HG03064 (cell line): ENCODE measurements around the gene ARMC12.
A peak's percentile ranks its signal among the peaks of the same experiment; 100 is the strongest.
"Not testable (repeated sequence)": the region's sequence is repeated elsewhere in the genome, so short reads cannot be mapped to it uniquely, and the experiment has no call there.

Experiments used
- ATAC-seq: cut with Tn5 transposase; IDR thresholded peaks from one replicate; pipeline ENCODE4 v1.9.1; 2021; ENCODE audit warnings: low read depth; ENCODE audit not compliant: unreplicated experiment

ARMC12 gene

GRCh38 chr6:35731736-35732532, 4.9 kb upstream of the ARMC12 start:
- ATAC-seq, result peak; percentile 40

GRCh38 chr6:35733633-35734032, 3.2 kb upstream of the ARMC12 start:
- ATAC-seq, result no peak

DNA sequence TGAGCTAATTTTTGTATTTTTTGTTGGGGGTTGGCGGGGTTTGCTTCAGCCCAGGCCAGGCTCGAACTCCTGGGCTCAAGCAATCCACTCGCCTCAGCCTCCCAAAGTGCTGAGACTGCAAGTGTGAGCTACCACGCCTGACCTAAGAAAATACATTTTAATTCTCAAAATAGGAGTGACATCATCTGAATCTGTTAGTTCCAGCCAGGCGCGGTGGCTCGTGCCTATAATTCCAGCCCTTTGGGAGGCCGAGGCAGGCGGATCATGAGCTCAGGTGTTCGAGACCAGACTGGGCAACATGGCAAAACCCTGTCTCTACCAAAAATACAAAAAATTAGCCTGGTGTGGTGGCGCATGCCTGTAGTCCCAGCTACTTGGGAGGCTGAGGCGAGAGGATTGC, 2.5 kb upstream of the ARMC12 start:
- not testable (repeated sequence) for ATAC-seq

DNA sequence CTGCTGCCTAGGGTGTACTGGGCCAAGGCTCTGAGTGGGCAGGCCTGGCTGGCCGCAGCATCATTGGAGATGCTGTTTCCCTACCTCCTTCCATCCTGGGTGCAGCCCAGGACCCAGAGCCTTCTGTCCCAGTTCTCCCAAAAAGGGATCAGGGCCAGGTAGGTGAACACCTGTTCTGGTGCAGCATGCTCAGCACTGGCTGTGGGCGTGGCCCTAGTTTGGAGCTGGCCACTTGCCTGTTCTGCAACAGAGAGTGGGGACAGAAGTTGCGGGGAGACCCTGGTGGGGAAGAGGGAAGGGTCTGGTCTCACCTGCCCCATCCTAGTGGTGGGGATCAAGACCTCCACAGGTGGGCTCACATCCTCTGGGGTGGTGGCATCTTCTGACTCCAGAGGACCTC, 1.4 kb upstream of the ARMC12 start:
- no peak for ATAC-seq

- no peak for ATAC-seq
These were observed 458 bp upstream of the ARMC12 start for GRCh38 chr6:35736253-35736894.

DNA sequence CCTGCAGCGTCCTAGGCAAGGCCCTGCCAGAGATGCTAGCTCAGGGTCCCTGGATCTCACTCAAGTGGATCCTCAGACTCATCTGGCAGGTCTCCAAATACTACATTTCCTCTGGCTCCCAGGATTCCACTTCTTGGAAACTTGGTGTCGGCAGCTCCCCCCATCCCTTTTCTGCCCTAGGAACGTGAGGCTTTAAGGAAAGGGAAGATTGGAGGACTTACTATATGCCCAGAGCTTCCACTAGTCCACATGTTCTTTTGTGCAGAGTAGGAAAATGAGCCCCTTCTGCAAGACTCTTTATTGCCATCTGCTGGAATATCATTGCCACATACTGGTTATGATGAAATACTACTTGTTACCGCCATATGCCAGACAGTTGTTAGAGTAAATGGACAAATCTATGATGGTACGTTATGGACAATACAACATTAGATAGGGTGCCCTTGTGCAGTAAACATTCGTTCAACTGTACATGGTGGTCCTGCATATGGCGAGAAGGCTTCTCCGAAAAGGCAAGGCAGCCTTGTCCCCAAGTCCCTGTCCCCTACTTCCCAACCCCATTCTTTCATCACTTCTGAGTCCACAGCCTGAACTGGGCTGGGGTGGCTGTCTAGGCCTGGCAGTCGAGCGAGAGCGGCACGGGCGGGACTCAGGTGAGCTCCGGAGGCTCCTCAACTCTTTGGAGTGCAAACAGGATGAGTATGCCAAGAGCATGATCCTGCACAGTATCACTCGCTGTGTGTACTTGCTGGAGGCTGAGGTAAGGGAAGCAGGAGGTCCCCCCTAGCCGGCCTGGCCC, 780 bp downstream of the ARMC12 start:
- ATAC-seq, result no peak

DNA sequence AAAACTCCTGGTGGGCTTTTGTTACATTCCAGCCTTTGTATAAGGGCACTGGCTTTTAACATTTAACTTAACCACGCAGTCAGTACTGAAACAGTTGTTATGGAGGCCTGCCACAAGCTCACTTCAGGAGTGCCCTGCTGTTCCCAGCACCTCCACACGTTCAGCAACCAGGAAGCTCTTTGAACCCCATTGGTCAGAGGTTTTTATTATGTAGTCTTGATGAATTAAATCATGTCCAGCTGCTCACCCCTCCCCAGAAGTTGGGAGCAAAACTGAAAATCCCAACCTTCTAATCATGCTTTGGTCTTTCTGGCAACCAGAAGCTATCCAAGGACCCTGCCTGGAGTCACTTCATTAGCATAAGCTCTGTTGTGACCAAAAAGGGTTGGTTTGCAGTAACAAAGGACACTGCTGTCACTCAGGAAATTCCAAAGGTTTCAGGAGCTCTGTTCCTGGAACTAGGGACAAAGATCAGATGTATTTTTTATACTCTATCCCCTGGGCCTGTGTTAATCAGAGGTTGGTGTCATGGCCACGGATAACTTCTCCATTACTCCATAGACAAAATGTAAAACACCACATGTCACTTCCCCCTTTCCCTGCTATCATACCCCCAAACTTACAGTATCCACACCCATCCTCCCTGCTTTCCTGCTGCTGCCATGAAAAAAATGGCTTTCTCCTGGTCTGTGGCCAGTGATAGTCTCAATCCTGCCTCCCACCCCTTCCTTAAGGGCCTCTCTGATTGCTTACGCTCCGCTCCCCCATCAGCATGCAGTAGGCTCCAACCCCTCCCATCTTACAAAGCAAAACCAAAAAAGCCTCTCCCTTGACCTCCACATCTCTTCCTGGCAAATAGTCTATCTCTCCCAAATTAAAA, 3.1 kb downstream of the ARMC12 start:
- no peak for ATAC-seq

GRCh38 chr6:35742842-35743241, 6.0 kb downstream of the ARMC12 start:
- ATAC-seq, result no peak

DNA sequence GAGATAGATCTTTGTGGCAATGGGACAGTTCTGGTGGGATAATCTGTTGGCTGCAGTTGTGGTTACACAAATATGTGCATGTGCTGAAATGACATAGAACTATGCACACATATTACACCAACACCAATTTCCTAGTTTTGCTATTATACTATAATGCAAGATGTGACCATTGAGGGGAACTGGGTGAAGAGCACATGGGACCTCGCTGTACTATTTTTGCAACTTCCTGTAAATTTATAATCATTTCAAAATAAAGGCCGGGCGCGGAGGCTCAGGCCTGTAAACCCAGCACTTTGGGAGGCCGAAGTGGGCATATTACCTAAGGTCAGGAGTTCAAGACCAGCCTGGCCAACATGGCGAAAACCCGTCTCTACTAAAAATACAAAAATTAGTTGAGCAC, 8.7 kb downstream of the ARMC12 start:
- ATAC-seq, result no peak

DNA sequence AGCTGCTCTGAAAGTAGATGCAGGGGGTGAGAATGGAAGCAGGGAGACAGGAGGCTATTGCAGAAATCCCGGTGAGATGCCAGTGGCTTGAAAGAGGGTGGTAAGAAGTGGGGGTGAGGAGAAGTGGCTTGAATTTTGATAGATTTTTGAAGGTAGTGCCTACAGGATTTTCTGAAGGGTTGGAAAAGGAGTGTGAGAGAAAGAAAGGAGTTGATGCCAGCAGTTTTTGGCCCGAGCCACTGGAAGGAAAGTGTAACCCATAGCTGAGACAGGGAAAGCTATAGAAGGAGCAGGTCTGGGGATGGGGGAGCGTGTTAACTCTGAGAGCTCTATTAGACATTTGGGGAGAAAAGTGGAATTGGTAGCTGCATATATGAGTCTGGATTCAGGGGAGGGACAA, 9.7 kb downstream of the ARMC12 start:
- no peak for ATAC-seq

DNA sequence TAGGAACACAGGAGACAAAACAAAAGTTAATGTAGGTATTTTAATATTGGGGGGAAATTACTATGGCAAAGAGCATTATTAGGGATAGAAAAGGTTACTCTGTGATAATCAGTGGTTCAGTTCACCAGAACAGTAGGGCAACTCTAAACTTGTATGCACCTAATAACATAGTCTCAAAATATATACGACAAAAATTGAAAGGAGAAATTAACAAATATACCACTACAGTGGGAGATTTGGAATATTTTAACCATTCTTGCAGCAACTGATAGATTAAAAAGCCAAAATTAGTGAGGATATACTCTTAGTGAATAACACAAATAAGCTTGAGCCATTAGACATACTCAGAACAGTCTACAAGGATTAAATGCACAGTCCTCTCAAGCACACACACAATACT, 11.0 kb downstream of the ARMC12 start:
- ATAC-seq, result no peak

- ATAC-seq, result no peak
These were observed 13.7 kb downstream of the ARMC12 start for GRCh38 chr6:35750557-35750956.

- ATAC-seq, result no peak
These were observed 14.8 kb downstream of the ARMC12 start for GRCh38 chr6:35751594-35751993.

DNA sequence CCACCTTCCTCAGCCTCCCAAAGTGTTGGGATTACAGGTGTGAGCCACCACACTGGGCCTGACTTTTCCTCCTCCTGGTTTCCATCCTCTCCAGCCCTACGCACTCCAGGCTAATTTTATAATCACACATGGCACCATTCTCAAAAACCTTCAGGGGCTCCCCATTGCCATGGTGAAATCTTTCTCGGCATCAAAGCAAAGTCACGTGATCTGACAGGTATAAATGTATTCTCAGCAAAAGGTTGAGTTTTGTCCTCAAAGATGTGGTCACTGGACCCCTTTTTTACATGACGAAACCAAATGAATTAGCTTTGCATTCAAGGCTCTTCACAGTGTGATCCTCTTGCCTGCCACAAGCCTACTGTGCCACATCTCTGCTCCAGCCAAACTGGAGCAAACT, 15.5 kb downstream of the ARMC12 start:
- ATAC-seq, result no peak

DNA sequence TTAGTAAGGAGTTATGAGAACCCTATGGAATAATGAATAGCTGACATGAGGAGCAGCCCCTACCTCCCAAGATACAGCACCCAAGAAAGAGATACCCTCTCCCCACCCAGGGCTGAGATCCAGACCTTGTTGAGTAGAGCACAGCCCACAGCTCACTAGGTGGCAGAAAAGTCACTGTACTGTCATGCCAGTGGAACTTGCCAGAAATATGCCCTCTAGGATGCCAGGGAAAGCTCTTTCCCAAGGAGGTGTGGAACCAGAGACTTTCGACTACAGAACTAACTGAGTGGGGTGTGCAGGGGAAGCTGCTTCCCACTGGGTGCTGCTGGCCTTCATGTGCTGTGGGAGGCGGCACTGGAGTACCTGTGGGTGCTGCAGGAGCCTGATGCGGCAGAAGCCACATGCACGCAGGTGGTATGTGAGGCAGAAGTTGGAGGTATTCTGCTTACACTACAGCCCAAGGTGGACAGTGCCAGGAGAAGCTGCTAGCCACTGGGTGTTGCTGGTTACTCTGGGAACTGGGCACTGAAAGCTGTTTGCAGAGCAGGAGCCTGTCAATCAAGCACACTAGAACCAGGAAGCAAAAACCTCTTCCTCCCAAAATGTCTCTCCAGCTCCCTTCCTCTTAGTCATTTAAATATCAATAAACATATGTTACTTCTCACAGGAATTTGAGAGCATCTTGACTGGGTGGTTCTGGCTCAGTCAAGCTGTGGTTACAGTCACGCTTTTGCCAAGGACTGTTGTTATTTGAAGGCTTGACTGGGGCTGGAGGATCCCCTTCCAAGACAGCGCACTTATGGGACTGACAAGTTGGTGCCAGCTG, 17.8 kb downstream of the ARMC12 start:
- ATAC-seq, result no peak

GRCh38 chr6:35755278-35755924, 18.6 kb downstream of the ARMC12 start:
- ATAC-seq, result no peak

DNA sequence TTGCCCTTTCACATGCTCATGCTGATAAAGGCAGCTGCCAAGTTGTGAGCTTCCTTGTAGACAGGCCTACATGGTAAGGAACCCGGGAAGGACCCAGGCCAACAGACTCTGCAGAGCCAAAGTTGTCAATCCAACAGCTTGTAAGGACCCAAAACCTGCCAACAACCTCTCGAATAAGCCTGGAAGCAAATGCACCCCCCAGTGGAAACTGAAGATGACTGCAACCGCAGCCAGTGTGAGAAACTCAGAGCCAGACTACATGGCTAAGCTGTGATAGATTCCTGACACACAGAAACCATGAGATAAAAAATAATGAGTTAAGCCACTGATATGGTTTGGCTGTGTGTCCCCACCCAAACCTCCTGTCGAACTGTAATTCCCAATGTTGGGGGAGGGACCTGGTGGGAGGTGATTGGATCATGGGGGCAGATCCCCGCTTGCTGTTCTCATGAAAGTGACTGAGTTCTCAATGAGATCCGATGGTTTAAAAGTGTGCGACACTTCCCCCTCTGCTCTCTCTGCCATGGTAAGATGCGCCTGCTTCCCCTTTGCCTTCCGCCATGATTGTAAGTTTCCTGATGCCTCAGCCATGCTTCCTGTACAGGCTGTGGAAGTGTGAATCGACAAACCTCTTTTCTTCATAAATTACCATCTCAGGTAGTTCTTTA, 20.8 kb downstream of the ARMC12 start:
- no peak for ATAC-seq

DNA sequence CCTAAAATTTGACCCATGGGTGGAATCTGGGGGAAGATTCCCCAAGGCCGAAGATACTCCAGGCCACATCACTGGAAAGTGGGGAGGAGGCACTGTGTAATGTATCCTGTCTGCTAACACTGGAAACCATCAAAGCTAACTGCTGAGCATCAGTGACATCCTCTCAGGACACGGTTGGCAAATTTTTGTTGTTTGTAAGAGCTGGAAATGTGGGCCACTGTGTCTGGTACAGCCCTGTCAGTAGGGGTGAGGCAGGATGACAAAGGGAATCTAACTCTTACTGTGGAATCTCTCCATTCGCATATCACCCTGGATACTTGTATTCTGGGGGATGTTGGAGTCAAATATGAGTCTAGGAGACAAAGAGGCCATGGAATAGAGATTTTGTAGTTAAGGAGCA, 22.6 kb downstream of the ARMC12 start:
- no peak for ATAC-seq

GRCh38 chr6:35765739-35766138, 28.9 kb downstream of the ARMC12 start:
- no peak for ATAC-seq
